ENCODE measurements around the gene GDF2. TPM values are rescaled to one million over a fixed set of nuclear protein-coding genes. Genes with fewer than 3 reads are reported as not detected.

GDF2 gene
- total RNA-seq, 1 donor from 2014 or later, result not detected

DNA sequence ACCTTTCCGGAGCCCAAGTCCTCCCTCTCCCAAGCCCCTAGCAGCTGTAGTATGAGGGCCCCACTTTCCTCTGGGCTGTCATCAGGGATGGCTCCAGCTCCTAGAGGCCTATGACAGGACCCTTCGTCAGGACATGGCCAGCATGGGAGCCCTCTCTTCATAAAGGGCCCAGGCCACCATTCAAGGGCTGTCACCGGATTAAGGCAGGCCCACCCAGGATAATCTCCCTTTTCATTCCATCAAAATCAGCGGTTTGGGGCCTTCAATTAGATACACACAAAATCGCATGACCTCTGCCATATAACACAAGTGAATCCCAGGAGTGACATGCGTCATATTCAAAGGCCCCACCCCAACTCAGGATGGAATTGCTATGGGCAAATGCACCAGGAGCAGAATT lies 34.4 kb upstream of the GDF2 start:
- Mint-ChIP-seq H3K4me3 (no peak overlapping the region), H3K27me3 (ENCODE audit: low read depth) (peaks cover 73% of the 10 kb centered on the region), H3K36me3 (no peaks in the 10 kb centered on the region)

DNA sequence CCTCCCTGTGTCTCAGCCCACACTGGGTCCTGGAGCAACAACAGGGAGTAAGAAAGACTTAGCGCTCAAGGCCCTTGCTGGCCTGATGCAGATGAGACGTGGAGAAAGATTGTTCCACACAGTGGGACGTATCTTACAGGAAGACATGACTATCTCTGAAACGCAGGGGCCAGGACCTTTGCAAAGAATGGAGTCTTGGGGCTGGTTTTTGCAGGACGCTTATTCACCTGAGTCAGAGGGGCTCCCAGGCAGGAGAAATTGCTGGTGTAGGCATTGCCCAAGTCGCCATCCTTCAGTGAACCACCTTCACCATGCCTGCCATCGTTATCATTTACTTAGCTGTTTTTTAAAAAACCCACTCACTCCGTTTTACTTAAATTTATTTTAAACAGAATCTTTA lies 34.0 kb upstream of the GDF2 start:
- TF ChIP-seq, protein P1, sequence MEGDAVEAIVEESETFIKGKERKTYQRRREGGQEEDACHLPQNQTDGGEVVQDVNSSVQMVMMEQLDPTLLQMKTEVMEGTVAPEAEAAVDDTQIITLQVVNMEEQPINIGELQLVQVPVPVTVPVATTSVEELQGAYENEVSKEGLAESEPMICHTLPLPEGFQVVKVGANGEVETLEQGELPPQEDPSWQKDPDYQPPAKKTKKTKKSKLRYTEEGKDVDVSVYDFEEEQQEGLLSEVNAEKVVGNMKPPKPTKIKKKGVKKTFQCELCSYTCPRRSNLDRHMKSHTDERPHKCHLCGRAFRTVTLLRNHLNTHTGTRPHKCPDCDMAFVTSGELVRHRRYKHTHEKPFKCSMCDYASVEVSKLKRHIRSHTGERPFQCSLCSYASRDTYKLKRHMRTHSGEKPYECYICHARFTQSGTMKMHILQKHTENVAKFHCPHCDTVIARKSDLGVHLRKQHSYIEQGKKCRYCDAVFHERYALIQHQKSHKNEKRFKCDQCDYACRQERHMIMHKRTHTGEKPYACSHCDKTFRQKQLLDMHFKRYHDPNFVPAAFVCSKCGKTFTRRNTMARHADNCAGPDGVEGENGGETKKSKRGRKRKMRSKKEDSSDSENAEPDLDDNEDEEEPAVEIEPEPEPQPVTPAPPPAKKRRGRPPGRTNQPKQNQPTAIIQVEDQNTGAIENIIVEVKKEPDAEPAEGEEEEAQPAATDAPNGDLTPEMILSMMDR (IDR thresholded peaks at IDR 0.05; ENCODE audit: unreplicated experiment), result no peak

More for the DNA sequence above, 34.4 kb upstream of the GDF2 start:
- no peak for DNase-seq (ENCODE audit: low spot score in 2 of 2, unreplicated experiment in 2 of 2)
- TF ChIP-seq, protein P1 (IDR thresholded peaks at IDR 0.05; ENCODE audit: unreplicated experiment), result no peak
- Mint-ChIP-seq H3K4me1 (no peaks in the 10 kb centered on the region), H3K9me3 (no peaks in the 10 kb centered on the region), H3K27ac (no peak overlapping the region)

DNA sequence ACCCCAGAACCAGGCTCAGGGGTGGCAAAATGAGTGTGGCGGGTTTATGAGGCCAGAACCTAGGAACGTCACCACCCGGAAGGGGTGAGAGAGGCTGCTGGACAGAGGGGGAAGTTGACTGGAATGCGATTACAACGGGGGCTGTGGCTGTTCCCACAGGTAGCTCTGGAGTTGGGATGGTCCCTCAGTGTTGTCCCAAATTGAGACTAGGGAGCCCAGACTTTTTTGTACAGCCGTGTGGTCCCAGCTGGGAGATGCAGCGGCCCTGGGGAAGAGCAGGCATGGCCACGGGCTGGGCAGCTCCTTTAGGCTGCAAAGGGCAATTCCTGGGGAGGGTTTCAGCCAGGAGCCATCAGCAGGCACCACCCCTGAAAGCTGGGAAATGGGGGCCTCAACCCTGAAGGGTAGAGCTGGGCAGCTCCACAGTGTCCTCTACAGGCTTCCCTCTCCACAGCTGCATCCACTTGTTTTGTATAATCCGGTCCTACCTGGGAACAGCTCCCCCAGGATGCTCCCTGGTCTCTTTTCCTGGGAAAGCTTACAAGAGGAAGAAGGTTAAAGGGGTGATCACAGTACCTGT lies 33.2 kb upstream of the GDF2 start:
- H3K9me3 Mint-ChIP-seq, result no peaks in the 10 kb centered on the region
- DNase-seq (ENCODE audit: low spot score in 2 of 2, unreplicated experiment in 2 of 2), result no peak
- TF ChIP-seq, protein P1 (IDR thresholded peaks at IDR 0.05; ENCODE audit: unreplicated experiment), result no peak
- no peaks in the 10 kb centered on the region for H3K4me1 Mint-ChIP-seq
- H3K36me3 Mint-ChIP-seq, result no peaks in the 10 kb centered on the region
- H3K27me3 Mint-ChIP-seq (ENCODE audit: low read depth), result peaks cover 73% of the 10 kb centered on the region
- H3K27ac Mint-ChIP-seq, result no peak overlapping the region
- no peak overlapping the region for H3K4me3 Mint-ChIP-seq

More for the DNA sequence above, 34.0 kb upstream of the GDF2 start:
- no peak for DNase-seq (ENCODE audit: low spot score in 2 of 2, unreplicated experiment in 2 of 2)
- peaks cover 72% of the 10 kb centered on the region for H3K27me3 Mint-ChIP-seq (ENCODE audit: low read depth)
- H3K4me1 Mint-ChIP-seq, result no peaks in the 10 kb centered on the region
- H3K36me3 Mint-ChIP-seq, result no peaks in the 10 kb centered on the region
- H3K4me3 Mint-ChIP-seq, result no peak overlapping the region
- H3K9me3 Mint-ChIP-seq, result no peaks in the 10 kb centered on the region
- H3K27ac Mint-ChIP-seq, result no peak overlapping the region

DNA sequence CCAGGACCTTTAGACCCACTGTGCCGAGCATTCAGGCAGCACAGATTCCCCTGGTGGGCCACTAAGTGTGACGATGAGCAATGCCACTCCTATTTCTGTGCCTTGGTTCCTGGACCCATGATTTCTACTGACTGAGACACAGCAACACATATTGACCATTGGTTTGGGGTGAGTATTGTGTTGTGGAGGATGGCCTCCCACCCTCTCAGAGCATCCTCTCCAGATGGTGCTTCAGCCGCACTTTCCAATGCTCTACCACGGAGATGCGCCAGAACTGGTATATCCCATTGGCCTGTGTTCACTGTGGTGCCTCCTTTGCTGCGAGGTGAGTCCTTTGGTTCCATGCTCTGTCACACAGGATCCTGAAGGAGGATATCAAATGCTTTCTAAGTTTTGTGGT lies 32.3 kb upstream of the GDF2 start:
- no peak for DNase-seq (ENCODE audit: low spot score in 2 of 2, unreplicated experiment in 2 of 2)
- H3K4me3 Mint-ChIP-seq, result no peak overlapping the region
- H3K27me3 Mint-ChIP-seq (ENCODE audit: low read depth), result peaks cover 79% of the 10 kb centered on the region
- H3K9me3 Mint-ChIP-seq, result no peaks in the 10 kb centered on the region
- no peak overlapping the region for H3K27ac Mint-ChIP-seq
- no peaks in the 10 kb centered on the region for H3K4me1 Mint-ChIP-seq
- TF ChIP-seq, protein P1 (IDR thresholded peaks at IDR 0.05; ENCODE audit: unreplicated experiment), result no peak
- no peaks in the 10 kb centered on the region for H3K36me3 Mint-ChIP-seq

DNA sequence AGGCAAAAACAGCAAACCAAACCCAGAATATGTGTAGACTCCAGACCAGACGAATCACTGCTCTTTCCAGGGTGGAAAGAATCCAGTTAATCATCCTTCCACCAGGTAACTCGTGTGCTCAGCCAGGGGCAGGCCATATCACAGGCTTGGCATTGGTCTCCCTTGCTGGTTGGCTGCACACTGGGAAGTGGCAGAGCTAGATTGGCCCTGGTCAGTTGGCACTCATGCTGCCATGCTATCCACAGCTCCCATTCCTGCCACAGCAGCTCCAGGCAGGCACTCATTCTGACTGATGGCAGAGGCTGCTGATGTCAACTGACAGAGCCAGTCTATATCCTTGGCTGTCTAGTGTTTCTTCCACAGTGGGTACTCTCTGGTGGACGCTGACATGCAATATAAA lies 31.9 kb upstream of the GDF2 start:
- Mint-ChIP-seq H3K9me3 (no peaks in the 10 kb centered on the region), H3K36me3 (no peaks in the 10 kb centered on the region), H3K4me3 (no peak overlapping the region), H3K4me1 (no peaks in the 10 kb centered on the region), H3K27ac (no peak overlapping the region), H3K27me3 (ENCODE audit: low read depth) (peaks cover 80% of the 10 kb centered on the region)
- TF ChIP-seq, protein P1 (IDR thresholded peaks at IDR 0.05; ENCODE audit: unreplicated experiment), result no peak
- no peak for DNase-seq (ENCODE audit: low spot score in 2 of 2, unreplicated experiment in 2 of 2)

DNA sequence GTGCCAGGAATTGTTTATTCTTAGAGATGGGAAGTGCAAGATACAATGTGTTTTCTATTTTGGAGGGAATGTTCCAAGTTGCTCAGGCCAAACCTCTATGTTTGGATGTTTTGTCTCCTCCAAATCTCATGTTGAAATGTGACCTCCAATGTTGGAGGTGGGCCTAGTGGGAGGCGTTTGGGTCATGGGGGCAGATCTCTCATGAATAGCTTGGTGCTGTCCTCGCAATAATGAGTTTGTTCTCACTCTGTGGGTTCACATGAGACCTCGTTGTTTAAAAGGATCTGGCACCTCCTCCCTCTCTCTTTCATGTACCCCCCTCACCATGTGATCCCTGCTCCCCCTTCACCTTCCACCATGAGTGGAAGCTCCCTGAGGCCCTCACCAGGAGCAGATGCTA lies 30.6 kb upstream of the GDF2 start:
- H3K4me3 Mint-ChIP-seq, result no peak overlapping the region
- DNase-seq (ENCODE audit: low spot score in 2 of 2, unreplicated experiment in 2 of 2), result no peak
- TF ChIP-seq, protein P1 (IDR thresholded peaks at IDR 0.05; ENCODE audit: unreplicated experiment), result no peak
- no peak overlapping the region for H3K27ac Mint-ChIP-seq
- H3K27me3 Mint-ChIP-seq (ENCODE audit: low read depth), result peaks cover 79% of the 10 kb centered on the region
- H3K9me3 Mint-ChIP-seq, result no peaks in the 10 kb centered on the region
- H3K36me3 Mint-ChIP-seq, result no peaks in the 10 kb centered on the region
- H3K4me1 Mint-ChIP-seq, result peaks cover 4% of the 10 kb centered on the region
